ENCODE measurements around the gene SLC2A6. TPM values are rescaled to one million over a fixed set of nuclear protein-coding genes. Genes with fewer than 3 reads are reported as not detected.

Gene SLC2A6
- total and polyA plus RNA-seq, 2 of the 8 experiments (the other 6 are each of a cell fraction or from before 2014, with no cell fraction given) = 16.6 to 17.8 TPM

DNA sequence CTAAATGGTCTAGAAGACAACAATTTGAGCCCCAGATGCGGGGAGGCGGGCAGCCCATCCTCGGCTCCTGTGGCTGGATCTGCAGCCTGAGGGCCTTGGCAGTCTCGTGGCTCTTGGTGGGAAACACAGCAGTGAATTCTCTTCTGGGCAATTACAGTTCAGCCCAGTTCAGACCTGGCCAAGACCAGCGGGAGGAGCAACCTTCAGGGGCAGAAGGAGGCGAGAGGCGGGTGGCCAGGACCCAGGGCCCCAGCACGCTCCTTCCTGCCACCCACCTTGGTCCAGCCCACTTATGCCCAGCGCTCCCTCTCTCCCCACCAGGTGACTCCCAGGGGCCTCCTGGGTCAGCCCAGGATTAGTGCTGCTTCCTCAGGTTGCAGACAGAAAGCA, 38.1 kb upstream of the SLC2A6 start:
- Histone ChIP-seq H3K4ac (replicated peaks; ENCODE audit: insufficient read length, low read depth, low read length) (no peak overlapping the region), H4K91ac (replicated peaks; ENCODE audit: insufficient read length, low read length) (no peak overlapping the region), H3K79me1 (ENCODE audit: low read depth, low read length) (no peaks in the 10 kb centered on the region), H3K14ac (ENCODE audit: insufficient read length) (no peak overlapping the region), H3K9ac (replicated peaks in 1 of 4; ENCODE audit: extremely low read depth in 1 of 4, low read depth in 3 of 4, low read length in 3 of 4) (no peak overlapping the region), H2BK120ac (replicated peaks; ENCODE audit: low read depth, low read length) (no peak overlapping the region), H2AFZ (ENCODE audit: low read length) (no peak overlapping the region), H3K9me3 (ENCODE audit: insufficient read depth in 2 of 2, low read depth in 1 of 2, low read length in 1 of 2) (no peaks in the 10 kb centered on the region), H3K23me2 (ENCODE audit: low read depth, low read length) (peaks cover 4% of the 10 kb centered on the region), H3K4me2 (ENCODE audit: insufficient read depth in 1 of 2, low read depth in 2 of 2, low read length in 2 of 2) (no peak overlapping the region), H2BK12ac (ENCODE audit: low read depth, low read length) (no peak overlapping the region), H4K8ac (ENCODE audit: extremely low read depth, insufficient read depth, low read length) (no peak overlapping the region), H3K18ac (ENCODE audit: extremely low read depth, low read length) (no peak overlapping the region; the same call in 1 of the 2 replicates), H3K4me3 (ENCODE audit: extremely low read depth in 1 of 4, insufficient read depth in 2 of 4, low read depth in 3 of 4, low read length in 4 of 4) (no peak overlapping the region), H3K23ac (ENCODE audit: insufficient read length) (no peak overlapping the region), H2BK15ac (ENCODE audit: low read length) (no peak overlapping the region), H4K20me1 (replicated peaks in 1 of 2; ENCODE audit: control insufficient read depth in 1 of 2, insufficient read depth in 2 of 2, low read length in 2 of 2) (peaks cover 0 to 3% of the 10 kb centered on the region in 2 experiments), H3K27me3 (replicated peaks in 1 of 4; ENCODE audit: control insufficient read depth in 3 of 4, extremely low read depth in 1 of 4, insufficient read depth in 3 of 4, low read length in 3 of 4) (no peaks in the 10 kb centered on the region), H3K27ac (ENCODE audit: low read depth, low read length) (no peak overlapping the region), H3K4me1 (replicated peaks in 1 of 4; ENCODE audit: control insufficient read depth in 3 of 4, insufficient read depth in 4 of 4, low read length in 3 of 4) (peaks cover 0 to 7% (median 2%) of the 10 kb centered on the region in 4 experiments; a peak in 3 of 7 replicates), H3K79me2 (ENCODE audit: control insufficient read depth in 1 of 2, insufficient read depth in 2 of 2, low read length in 2 of 2) (no peaks in the 10 kb centered on the region), H2BK5ac (ENCODE audit: low read depth, low read length) (no peak overlapping the region), H4K5ac (ENCODE audit: insufficient read length, low read depth, low read length) (no peak overlapping the region), H2AK5ac (ENCODE audit: low read depth, low read length) (no peak overlapping the region), H2BK20ac (ENCODE audit: low read length) (no peak overlapping the region), H3K36me3 (ENCODE audit: control insufficient read depth in 2 of 4, insufficient read depth in 4 of 4, low read length in 3 of 4) (no peaks in the 10 kb centered on the region; a peak in 1 of 8 replicates), H3K56ac (replicated peaks; ENCODE audit: insufficient read length, low read depth, low read length) (no peak overlapping the region)
- ChIA-PET POLR2A (ENCODE audit: partially characterized antibody) (no interaction called here), CTCF (ENCODE audit: partially characterized antibody) (no interaction called here)
- 93% methylated on average over 6 of the region's 9 CpGs; no CpG with 5 or more reads in 1 of the 2 experiments for WGBS, 2 experiments (ENCODE audit: extremely low coverage in 1 of 2, insufficient coverage in 1 of 2, insufficient read length in 1 of 2, insufficient replicate concordance in 2 of 2, low coverage in 1 of 2, low lambda C conversion rate in 2 of 2, missing lambda C conversion rate in 1 of 2)
- TF ChIP-seq, protein P1, sequence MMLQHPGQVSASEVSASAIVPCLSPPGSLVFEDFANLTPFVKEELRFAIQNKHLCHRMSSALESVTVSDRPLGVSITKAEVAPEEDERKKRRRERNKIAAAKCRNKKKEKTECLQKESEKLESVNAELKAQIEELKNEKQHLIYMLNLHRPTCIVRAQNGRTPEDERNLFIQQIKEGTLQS (IDR thresholded peaks at IDR 0.05; ENCODE audit: insufficient read depth, low read depth, low read length) = no peak
- TF ChIP-seq RBBP5 (IDR thresholded peaks at IDR 0.05; ENCODE audit: borderline replicate concordance, low read depth, low read length) (no peak), TEAD4 (IDR thresholded peaks at IDR 0.05; ENCODE audit: low read depth, low read length) (no peak), RFX5 (IDR thresholded peaks at IDR 0.05; ENCODE audit: borderline replicate concordance, low read depth, low read length) (no peak), RXRA (IDR thresholded peaks at IDR 0.05; ENCODE audit: insufficient read depth, low read depth, low read length) (no peak)
- DNase-seq (ENCODE audit: low read depth in 1 of 2, low spot score in 2 of 2) = no peak
- FAIRE-seq = no peak
